ENCODE data around the gene RAC2.
"Not testable (repeated sequence)": the region's sequence is repeated elsewhere in the genome, so short reads cannot be mapped to it uniquely, and the experiment has no call there.

Gene RAC2

DNA sequence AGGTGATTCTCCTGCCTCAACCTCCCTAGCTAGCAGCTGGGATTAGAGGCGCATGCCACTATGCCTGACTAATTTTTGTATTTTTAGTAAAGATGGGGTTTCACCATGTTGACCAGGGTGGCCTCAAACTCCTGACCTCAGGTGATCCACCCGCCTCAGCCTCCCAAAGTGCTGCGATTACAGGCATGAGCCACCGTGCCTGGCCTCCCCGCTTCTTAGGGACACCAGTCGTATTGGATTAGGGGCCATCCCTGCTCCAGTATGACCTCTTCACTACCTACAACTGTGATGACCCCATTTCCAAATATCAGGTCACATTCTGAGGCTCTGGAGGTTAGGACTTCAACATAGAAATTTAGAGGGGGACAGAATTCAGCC, 42.6 kb downstream of the RAC2 start:
- DNase-seq = not testable (repeated sequence)

DNA sequence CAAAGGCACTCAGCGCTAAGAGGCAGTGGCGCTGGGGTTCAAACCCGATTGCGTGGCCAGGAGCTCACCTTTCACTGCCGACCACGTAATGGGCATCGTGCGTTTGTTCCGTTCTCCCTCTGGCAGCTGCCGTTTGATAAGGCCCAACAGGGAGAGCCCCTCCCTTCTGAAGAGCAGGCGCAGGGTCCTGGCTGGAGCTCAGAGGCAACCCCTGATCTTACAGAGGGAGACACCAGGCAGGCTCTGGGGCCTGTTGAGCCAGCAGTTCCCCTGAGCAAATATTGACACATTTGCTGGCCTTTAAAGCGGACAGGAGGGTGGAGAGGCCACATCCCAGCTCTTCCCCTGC, 44.3 kb downstream of the RAC2 start:
- no peak for DNase-seq

DNA sequence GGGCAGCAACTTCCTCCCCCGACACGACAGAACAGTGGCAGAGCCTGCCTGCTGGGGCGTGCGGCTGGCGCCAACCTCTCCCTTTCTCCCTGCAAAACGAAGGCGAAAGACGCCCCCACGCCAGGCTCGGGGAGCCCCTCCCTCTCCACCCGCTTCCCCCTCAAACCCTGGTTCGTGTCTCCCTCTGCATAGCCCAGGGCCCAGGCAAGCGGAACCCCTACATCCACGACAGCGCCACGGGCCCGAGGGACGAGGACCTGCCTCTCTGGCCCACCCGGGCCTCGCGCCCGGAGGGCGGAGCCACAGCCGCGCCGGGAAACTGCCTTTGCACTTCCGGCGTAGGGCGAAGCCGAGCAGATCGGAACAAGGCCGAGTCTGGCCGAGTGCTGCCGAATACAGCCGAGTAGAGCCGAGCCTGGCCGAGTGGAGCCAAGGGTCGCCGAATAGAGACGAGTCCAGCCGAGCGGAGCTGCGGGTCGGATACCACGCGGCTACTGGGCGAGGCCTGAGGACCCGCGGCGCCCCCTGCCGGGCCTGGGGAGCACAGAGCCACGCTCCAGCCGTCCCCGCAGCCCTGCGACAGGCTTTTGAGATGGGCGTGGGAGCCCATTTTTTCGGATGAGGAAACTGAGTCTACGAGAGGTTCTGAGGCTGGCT, 44.8 kb downstream of the RAC2 start:
- DNase-seq = peak; percentile 100

DNA sequence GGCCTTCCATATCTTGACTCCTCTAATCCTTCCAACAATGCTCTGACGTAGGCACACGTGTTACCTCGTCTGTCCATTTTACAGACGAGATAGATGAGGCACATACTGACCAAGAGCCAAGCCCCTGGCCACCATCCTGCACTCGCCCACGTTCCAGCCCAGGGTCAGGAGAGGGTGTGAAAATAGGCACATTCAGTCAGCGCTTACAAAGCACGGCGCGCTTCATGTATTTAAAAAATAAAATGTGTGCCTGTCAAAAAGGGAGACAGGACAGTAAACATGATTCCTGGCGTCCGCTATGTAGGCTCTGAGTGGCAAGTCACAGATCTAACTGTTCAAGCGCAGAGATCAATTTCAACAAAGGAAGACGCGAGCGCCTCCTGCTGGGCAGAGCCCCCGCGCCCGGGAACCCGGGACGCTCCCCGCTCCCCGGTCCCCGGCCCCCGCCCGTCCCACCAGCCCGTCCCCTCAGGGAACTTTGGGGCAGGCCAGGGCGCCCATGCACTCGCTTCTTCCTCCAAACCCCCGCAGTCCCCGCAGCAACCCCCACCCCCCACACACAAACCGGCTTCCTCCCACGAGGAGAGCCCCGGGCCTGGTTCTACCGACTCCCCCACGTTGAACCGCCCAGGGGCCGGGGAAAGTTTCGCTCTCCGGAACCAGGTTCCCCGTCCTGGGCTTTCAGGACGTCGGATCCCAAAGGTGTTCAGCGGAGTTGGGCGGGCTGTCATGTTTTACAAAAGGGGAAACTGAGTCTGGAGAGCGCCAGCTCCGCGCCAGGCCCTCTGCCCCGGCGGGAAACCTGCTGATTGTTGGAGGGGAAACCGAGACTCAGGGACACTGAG, 45.6 kb downstream of the RAC2 start:
- peak; percentile 97 to 98 for DNase-seq

DNA sequence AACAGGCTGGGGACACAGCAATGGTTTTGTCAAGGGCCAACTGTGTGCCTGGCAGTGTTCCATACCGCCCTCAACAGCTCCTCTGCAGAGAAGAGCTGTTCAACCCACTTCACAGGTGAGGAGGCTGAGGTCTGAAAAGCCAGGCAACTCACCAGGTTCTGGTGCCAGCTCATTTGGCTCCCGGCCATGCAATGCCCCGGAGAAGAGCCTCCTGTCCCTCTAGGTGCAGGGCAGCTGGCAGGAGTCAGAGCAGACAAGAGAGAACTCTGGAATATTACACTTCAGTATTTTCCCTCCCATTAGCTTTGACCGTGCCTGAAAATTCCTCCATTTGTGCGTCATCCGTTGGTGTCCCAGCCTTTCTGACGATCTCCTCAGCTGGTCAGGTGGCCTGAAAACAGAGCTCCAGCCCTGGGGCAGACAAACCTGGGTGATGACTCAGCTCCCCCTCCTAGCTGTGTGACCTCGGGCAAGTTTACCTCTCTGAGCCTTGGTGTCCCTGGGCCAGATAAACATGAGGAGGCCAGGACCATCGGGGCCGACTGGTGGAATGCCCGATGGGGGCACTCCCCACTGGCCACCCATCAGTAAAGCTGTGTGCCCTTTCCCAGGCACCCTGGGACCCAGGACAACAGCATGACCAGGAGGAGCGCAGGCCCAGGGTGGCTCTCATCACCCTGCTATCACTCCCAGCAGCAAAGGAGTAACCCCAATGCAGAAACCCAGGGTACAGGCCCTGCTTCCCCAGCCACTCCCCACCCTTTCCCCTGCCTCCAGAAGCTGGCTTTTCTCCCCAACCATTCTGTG, 46.4 kb downstream of the RAC2 start:
- DNase-seq = no peak

DNA sequence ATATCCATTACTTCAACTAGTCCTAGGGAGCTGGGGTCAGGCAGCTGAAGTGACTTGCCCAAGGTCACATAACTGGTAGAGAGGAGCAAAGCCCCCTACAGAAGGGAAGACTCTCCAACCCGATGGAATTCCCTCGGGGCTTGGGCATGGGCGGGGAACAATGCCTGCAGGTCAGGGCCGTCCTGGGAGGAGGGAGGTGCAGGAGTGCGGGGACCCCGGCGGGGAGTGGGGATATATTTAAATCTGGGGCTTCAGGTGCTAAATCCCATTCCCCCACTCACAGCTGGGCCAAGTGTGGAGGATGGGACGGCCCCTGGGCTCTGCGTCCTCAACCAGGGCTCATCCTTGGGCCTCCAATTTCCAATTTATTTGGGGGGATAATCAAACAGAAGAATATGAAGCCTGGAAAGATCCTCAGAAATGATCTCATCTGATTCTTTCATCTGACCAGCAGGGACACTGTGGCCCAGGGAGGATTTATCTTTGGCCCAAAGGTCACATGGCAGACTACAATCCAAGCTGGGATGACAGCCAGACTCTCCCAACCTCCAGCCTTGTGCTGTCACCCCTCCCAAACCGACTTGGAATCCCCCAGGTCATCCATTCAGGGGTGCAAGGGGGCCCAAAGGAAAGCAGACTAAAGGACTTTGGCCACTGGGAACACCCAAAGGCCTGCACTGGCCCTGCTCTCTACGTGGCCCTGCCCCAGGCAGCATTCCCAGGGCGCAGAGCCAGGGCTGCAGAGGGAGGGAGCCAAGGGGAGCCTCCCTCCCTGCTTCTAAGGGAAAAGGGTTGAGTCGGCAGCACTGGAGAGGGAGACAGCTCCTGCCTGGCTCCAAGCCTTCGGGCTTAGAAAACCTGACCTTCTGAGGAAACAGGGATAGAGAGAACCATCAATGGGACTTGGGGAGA, 47.3 kb downstream of the RAC2 start:
- no peak for DNase-seq

DNA sequence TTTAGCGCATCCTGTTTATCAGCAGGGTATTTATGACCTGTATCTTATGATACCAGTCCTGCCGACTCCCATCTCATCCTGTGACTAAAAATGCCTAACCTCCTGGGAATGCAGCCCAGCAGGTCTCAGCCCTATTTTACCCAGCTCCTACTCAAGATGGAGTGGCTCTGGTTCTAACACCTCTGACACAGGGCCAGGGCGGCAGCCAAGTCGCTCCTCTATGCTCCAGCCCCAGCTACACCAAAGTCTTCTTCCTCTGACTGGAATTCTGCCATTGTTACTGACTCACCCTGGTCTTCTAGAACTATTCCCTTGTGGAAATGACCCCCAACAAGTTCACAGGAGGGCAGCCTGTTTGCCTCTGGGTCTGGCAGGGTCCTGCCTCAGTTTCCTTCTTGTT, 48.1 kb downstream of the RAC2 start:
- no peak for DNase-seq

DNA sequence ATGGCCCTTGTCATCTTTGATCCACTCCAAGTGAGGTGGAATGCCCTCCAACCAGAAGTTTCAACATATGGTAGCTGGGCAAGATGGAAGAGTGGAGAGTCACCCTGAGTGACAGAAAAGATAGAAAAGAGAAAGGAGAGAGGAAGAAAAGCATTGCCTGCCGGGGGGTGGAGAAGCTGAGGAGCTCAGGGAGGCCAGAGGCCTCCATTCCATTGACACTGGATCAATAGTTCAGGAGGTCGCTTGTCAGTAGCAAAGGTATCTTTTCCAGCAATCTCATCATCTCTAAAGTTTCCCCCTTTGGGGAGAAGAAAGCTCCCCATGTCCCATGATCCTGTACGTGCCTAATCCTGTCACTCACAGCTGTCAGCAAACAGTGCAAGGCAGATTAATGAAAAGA, 49.3 kb downstream of the RAC2 start:
- no peak for DNase-seq

DNA sequence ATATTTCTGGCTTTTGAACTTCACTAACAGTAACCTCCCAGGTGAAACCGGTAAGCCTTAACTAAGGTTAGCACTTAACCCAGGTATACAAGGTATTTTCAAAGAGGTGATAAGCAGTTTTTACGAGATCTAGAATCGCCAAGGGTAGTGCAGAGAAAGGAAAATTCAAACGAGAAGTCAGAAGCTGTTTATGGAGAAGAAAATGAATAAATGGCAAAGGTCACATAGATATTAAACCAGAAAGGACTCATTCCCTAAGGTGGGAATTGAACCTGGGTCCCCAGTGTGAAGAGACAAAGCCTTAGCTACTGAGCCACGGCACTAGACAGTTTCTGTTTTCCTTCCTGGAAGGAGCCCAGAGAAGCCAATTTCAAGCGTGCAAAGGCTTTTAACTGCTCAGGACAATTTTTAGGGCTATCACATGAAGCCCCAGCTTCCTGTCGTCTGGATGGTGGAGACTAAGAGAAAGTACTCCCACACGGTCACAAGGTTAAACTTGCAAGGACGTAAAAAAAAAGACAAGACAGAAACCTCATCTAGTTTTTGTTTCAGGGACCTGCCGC, 50.4 kb downstream of the RAC2 start:
- DNase-seq = peak; percentile 53 to 56

DNA sequence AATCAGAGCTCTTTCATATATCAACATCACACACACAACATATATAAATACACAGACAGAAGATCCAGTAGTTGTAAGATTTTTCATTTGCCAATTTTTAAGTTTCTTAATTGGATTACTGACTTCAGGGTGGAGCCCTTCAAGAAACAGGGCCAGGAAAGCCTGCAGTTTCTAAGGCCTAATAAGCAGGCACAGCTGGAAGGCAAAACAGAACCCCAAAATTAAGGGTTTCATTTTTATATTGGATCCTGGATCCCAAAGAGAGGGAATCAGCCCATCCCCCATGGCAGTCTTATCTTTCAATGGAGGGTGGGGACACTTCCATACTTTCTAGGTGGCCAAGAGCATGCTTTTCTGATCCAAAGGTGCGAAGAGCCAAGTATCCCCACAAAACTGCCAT, 51.3 kb downstream of the RAC2 start:
- no peak for DNase-seq

DNA sequence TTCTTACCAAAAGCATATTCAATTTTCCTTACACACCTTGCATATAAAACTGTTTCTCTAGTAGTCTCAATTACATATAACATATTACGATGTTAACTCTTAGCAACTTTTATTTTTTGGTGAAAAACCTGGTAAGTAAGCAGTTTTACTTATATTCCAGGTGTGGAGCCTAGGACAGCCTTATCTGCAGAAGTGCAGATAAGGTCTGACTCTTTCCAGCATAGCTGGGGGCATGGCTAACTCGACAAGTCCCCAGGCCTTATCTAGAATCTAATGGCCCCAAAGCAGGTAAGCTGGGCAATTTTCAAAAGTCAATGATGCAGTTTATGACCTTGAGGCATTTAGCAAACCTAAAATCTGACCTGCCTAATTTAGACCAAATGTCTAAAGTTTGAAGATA, 51.9 kb downstream of the RAC2 start:
- no peak for DNase-seq

DNA sequence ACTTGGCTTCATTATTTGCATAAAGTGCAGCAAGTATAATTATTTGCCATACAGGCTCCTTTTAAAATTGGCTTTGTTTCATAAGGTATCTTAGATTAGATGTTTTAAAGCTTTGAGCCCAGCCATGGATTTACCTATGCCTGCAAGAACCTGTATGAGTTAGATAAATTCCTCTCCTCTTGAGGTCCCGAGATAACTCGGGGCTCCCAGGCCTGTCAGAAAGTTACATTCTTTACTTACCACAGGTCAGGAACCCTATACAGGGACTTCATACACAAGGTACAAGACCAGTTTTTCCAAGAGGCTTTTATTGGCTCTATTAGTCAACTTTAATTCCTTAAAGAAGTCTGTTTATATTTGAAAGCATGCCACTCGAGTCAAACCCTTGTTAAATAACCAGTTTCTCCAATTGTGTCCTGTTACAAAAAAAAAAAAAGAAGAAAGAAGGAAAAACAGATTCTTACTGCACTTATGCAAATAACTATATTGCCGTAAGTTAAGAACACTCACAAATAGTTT, 53.7 kb downstream of the RAC2 start:
- DNase-seq = no peak

DNA sequence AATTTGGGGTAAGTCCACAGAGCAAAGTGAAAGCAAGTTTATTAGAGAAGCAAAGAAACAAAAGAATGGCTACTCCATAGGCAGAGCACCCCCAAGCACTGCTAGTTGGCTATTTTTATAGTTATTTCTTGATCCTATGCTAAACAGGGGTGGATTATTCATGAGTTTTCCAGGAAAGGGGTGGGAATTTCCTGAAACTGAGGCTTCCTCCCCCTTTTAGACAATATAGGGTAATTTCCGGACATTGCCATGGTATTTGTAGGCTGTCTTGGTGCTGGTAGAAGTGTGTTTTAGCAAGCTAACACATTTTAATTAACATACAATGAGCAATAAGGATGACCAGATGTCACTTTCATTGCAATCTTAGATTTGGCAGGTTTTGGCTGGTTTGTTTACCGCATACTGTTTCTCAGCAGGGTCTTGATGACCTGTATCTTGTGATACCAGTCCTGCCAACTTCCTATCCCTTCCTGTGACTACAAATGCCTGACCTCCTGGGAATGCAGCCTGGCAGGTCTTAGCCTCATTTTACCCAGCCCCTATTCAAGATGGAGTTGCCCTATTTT, 55.1 kb downstream of the RAC2 start:
- no peak for DNase-seq

DNA sequence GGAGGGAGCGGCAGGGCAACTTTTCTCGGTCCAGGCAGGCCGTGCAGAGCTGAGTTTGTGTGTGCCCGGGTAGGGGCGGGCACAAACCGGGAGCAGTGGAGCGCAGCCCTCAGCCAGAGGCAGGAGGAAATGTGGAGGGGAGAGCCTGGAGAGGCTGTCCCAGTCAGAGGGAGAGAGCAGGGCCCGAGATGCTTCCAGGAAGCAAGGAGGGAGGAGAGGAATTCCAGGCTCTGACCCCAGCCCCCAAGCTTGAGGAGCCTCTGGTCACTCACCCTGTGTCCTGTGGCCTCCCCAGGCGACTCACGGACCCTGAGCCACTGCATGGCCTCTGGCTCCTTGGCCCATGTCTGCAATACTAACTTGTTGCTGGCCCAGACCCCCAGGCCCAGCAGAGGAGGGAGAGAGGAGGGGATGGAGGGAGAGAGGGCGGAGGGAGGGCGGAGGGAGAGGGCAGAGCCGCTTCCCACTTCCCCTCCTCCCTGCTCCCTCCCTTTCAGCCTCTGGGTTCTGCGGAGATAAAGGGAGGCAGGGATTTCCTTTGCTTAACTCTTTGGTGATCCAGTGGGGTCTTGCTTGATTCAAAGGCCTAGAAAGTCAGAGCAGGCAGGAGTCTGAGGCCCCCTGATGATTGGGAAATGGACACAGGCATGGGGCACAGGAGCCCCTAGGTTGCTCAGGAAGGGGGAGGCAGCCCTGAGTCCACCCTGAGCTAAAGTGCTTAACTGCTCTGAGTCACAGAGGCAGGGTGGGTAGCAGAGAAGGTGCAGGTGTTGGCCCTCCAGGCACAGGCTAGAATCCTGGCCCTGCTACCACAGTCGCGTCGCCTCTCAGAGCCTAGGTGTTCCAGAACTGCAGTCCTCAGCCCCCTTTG, 55.9 kb downstream of the RAC2 start, which contains the start of gene C1QTNF6:
C1QTNF6 (minus strand) TSS at position 357 of the 871 bp plus-strand sequence; CDS start at position 323, 34 bp downstream.
- DNase-seq = no peak

DNA sequence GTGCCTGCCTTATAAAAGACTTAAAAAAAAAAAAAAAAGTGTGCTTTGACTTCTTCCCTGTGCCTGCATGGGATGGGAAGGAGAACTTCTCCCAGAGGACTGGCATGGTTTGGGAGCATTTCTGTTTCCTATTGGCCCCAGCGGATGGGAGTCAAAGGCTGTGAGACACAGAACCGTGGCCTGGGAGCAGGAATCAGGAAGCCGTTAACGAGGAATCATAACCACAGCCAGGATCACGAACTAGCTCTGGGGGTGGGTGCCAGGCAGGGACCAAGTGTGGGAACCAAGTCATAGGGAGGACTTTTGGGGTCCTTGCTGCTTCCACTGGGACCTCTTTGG, 56.5 kb downstream of the RAC2 start:
- no peak for DNase-seq

DNA sequence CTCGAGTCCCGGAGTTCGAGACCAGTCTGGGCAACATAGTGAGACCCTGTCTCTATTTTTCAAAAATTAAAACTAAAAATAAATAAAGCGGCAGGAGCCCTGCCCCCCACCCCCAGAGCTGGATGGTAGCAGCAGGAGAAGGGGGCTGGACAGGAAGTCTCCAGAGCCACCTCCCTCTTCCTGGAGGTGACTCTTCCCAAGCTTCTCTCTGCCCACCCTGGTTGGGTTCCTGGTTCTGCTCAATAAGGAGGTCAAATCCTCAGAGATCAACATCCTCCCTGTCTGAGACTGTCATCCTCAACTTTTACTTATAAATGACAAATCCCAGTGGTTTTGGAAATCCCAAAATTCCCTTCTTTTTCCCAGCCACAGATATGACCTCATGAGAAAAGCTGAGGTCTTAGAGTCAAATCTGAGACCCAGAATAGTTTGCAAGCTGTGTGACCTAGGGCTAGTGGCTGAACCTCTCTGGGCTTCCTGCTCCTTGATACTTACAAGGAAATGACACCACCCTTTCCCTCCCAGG, 57.0 kb downstream of the RAC2 start:
- DNase-seq = no peak

DNA sequence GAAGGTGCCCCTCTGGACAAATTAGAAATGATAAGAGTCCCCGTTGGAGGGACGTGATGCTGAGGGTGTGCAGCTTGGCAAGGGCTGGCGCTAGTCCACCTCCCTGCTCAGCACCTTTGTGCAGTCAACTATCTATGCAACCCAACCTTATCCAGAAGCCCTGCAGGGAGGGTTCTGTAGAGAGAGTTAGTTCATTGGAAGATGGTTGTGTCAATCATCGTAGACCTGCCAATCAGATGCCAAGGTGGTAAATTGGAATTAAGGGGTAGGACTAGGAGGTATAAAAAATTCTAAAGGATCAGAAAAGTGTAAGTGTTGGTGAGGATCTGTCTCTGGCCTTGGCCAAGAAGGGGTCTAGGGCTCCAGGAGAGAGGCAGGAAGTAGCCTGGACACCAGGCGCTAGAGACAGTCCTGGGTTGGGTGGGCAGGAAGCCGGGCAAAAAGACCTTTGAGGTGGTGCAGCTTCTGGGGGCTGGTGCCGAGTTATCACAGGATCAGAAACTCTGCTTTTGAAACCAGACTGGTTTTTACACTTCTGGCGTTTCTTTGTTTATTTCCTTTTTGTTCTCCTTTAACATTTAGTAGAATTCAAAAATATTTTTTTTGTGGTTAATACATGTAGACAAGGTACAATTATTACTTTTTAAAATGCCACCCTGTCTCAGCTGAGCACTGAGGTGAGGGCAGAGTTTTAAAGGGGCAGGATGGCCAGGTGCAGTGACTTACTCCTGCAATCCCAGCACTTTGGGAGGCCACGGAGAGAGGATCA, 57.7 kb downstream of the RAC2 start:
- DNase-seq = no peak

DNA sequence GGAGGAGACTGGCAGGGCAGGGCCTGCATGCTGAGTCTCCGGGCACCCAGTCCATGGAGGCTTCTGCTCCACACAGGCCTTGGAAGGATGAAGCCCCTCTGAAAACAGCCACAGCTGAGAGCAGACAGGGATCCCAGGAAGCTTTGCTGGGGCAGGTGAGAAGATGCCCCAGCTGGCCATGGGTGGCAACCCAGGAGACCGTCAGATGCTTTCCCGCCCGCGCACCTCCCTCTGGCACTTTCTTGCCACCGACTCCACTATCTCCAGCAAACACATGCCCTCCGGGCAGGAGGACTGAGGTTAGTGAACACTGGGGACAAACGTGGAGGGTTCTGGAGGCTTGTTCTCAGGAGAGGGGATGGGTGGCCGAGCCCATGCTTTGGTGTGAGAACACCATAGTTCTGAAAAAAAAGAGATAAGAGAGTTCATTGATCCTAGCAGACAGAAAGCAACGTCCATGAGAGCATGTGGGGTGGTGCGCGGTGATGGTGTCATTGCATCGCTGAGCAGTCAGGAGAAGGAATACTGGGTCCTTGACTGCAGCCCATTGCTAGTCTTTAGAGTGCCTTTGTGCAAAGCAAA, 58.3 kb downstream of the RAC2 start:
- DNase-seq = no peak

DNA sequence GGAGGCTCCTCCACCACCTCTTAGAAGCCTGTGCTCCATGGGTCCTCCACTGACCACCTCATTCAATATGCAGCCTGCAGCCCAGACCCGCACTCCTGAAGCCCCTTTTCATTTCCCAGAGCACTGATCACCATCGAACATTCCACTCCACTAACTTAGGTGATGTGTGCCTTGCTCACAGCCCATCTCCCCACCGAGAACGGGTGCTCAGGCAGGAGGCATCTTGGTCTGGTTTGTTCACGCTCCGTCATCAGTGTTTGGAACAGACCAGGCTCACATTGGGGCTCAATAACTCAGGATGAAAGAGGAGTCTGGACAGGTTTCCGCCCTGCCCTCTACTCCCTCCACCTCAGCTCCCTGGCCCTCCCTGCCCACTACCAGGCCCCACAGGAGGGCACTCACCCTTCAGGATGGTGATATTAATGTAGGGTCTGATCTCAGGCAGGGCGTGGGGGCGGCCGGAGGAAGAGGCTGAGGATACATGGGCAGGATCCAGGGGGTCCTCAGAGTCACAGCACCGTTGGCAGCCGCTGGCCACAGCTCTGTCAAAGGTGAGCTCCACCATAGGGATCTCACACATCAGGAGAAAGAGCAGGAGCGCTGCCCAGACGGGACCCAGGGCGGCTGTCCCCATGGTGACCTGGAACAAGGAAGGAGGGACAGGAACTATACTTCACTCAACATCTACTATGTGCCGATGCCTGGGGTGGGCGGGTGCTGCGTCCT, 59.1 kb downstream of the RAC2 start:
- no peak for DNase-seq

Data from stimulated activated CD4-positive, alpha-beta T cell treated with anti-CD3 and anti-CD28 coated beads, Interleukin-2, amount 100 ng/mL, for 48 hours (primary cell).